CD4-positive, alpha-beta T cell treated with Interleukin-15 for 1 hour (primary cell): Measurements from ENCODE around the gene GPATCH2.

Experiments used
- DNase-seq: peaks from one replicate; pipeline ENCODE4 v3.0.0-alpha.2; 2020

Gene GPATCH2

GRCh38 chr1:217577336-217577735, 53.6 kb downstream of the GPATCH2 start:
- DNase-seq: no peak

- DNase-seq: no peak
Observed at GRCh38 chr1:217574265-217574949, 56.5 kb downstream of the GPATCH2 start.

- no peak for DNase-seq
Observed at GRCh38 chr1:217569021-217569420, 61.9 kb downstream of the GPATCH2 start.

GRCh38 chr1:217568200-217568599, 62.7 kb downstream of the GPATCH2 start:
- DNase-seq: no peak

- DNase-seq: no peak
Observed at GRCh38 chr1:217564833-217565232, 66.1 kb downstream of the GPATCH2 start.

GRCh38 chr1:217564207-217564606, 66.7 kb downstream of the GPATCH2 start:
- no peak for DNase-seq

GRCh38 chr1:217563179-217563578, 67.7 kb downstream of the GPATCH2 start:
- DNase-seq: no peak

GRCh38 chr1:217562229-217562878, 68.5 kb downstream of the GPATCH2 start:
- no peak for DNase-seq

- DNase-seq: no peak
Observed at GRCh38 chr1:217561446-217561845, 69.4 kb downstream of the GPATCH2 start.

GRCh38 chr1:217554849-217555248, 76.0 kb downstream of the GPATCH2 start:
- DNase-seq: no peak

- DNase-seq: no peak
Observed at GRCh38 chr1:217553949-217554509, 76.9 kb downstream of the GPATCH2 start.

GRCh38 chr1:217552339-217552951, 78.4 kb downstream of the GPATCH2 start:
- DNase-seq: no peak

GRCh38 chr1:217542837-217543236, 88.1 kb downstream of the GPATCH2 start:
- DNase-seq: no peak

- no peak for DNase-seq
Observed at GRCh38 chr1:217542136-217542777, 88.6 kb downstream of the GPATCH2 start.

- no peak for DNase-seq
Observed at GRCh38 chr1:217540321-217540720, 90.6 kb downstream of the GPATCH2 start.

GRCh38 chr1:217539510-217539909, 91.4 kb downstream of the GPATCH2 start:
- no peak for DNase-seq

- DNase-seq: no peak
Observed at GRCh38 chr1:217535601-217536377, 95.1 kb downstream of the GPATCH2 start.

- no peak for DNase-seq
Observed at GRCh38 chr1:217534566-217534965, 96.3 kb downstream of the GPATCH2 start.

- no peak for DNase-seq
Observed at GRCh38 chr1:217528271-217528670, 102.6 kb downstream of the GPATCH2 start.

GRCh38 chr1:217527151-217527550, 103.7 kb downstream of the GPATCH2 start:
- no peak for DNase-seq

- DNase-seq: no peak
Observed at GRCh38 chr1:217526636-217527035, 104.3 kb downstream of the GPATCH2 start.

- DNase-seq: no peak
Observed at GRCh38 chr1:217525773-217526490, 105.0 kb downstream of the GPATCH2 start.
